NCI-H2196 treated with DMSO at 0.1 percent for 48 hours (cell line): ENCODE measurements around the gene GDF11.
A peak's percentile ranks its signal among the peaks of the same experiment; 100 is the strongest.

Source experiments
- DNase-seq: peaks from one replicate; lab custom pipeline; 2025; ENCODE audit not compliant: unreplicated experiment; lab: John Stamatoyannopoulos, UW

The GDF11 gene

GRCh38 chr12:55780685-55781084, 37.8 kb downstream of the GDF11 start:
- DNase-seq, result no peak

DNA sequence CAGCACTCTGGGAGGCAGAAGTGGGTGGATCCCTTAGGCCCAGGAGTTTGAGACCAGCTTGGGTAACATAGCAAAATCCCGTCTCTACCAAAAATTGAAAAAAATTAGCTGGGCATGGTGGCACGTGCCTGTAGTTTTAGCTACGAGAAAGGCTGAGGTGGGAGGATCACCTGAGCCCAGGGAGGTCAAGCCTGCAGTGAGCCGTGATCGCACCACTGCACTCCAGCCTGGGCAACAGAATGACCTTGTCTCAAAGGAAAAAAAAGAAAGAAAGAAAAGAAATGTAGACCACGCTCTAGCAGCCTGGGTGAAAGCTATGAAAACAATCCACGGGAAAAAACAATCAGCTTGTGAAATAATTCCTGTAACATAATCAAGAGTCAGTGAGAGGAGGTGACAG, 45.6 kb downstream of the GDF11 start:
- no peak for DNase-seq

DNA sequence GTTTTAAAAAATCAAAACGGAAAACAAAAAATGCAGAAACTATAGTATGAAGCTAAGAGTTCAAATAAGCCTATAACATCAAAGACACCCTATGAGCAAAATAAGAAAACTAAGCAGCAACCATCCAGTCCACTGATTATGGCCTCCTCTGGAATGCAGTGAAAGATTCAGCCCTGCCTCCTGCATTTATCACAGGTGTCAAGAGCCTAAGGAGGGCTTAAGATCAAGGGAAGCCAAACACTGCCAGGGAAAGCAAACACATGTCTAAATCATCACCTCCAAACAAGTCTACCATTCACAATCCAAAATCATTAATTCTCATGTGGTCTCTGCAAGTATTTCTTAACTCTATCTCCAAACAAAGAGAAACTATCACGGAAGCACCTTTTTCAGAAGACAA, 46.2 kb downstream of the GDF11 start:
- DNase-seq, result no peak

GRCh38 chr12:55789893-55790292, 47.0 kb downstream of the GDF11 start:
- no peak for DNase-seq

DNA sequence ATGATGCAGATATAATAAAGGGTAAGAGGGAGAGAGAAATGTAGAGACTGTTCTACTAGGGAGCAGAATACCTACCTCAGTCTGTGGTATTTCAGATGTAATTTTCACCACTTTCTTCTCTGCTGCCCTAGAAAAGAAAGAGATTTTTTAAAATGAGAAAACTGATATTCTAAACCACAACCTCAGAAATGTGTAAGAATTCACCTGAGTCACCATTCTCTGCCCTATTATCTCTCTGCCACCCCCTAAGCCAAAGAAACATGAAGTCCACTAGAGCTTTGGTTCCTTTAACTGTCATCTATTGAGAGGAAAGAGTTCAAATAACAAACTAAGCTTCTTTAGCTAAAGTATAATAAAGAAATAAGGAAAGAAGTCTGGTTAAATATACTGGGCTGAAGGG, 53.0 kb downstream of the GDF11 start:
- no peak for DNase-seq

- peak; percentile 42 for DNase-seq
These were observed 54.1 kb downstream of the GDF11 start for GRCh38 chr12:55797068-55797467.

DNA sequence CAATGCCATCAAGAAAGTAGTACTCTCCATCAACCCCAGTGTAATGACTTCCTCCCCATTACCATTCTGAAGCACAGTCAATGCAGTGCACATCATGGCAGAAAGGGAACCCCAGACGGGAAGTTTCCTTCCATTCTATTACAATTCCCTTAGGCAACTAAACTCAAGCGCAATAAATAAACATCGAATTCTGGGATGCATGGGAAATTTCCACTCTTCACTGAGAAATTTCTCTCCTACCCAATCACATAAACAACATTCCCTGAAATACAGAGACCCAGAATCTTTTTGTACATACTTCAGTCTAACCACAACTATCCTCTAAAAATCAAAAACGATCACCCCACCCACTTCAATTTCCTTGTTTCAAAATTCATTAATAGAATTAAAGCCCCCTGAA, 54.6 kb downstream of the GDF11 start:
- DNase-seq, result no peak
